ENCODE measurements around the gene ZBTB38. TPM values are rescaled to one million over a fixed set of nuclear protein-coding genes. Genes with fewer than 3 reads are reported as not detected.

ZBTB38 gene
- total RNA-seq, 1 experiment from 2014 or later: 6.7 TPM

DNA sequence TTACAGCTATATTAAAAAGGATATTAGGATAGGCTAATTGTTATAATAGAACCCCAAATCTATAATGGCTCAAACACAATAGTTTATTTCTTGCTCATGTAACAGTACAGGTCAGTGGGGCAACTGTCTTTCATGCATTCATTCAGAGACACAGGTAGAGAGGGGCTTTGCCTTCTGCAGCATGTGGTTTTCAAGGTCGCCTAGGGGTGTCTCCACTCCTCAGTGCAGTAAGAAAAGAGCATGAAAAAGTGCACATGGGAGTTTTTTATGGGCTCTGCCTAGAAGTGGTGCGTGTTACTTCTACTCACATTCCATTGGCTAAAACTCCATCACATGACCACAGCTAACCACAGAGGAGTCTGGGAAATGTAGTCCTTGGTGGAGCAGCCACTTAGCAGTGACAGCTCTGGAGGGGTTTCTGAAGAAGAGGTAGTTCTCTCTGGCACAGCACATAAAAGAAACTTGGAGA, 1.8 kb downstream of the ZBTB38 start:
- no peaks in the 10 kb centered on the region for H3K27me3 ChIP-seq (ENCODE audit: control insufficient read depth, insufficient read depth, low read length)
- H3K36me3 ChIP-seq (replicated peaks; ENCODE audit: control insufficient read depth, insufficient read depth, low read length): no peaks in the 10 kb centered on the region
- H3K4me3 ChIP-seq (ENCODE audit: insufficient read depth, low read depth, low read length): no peak overlapping the region
- peak; percentile 65 for DNase-seq

DNA sequence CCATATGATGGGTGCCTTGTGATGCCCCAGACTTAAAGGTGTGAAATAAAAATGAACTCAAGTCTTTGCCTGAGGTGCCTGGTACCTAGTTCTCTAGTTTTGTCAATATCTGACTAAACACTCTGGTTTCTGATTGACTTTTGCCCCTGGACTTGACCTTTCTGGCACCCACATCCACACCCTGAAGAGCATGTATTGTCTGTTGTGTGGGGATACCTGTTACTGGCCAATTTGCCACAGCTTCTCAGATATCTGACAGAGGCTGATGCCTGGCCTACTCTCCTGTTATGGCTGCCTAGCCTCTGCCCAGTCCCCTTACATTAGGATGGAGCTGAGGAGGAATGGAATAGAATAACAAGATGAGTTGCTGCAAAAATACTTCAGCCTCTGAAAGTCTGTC, 3.6 kb downstream of the ZBTB38 start:
- H3K36me3 ChIP-seq (replicated peaks; ENCODE audit: control insufficient read depth, insufficient read depth, low read length): no peaks in the 10 kb centered on the region
- DNase-seq: no peak
- H3K4me3 ChIP-seq (ENCODE audit: insufficient read depth, low read depth, low read length): no peak overlapping the region
- H3K27me3 ChIP-seq (ENCODE audit: control insufficient read depth, insufficient read depth, low read length): no peaks in the 10 kb centered on the region

DNA sequence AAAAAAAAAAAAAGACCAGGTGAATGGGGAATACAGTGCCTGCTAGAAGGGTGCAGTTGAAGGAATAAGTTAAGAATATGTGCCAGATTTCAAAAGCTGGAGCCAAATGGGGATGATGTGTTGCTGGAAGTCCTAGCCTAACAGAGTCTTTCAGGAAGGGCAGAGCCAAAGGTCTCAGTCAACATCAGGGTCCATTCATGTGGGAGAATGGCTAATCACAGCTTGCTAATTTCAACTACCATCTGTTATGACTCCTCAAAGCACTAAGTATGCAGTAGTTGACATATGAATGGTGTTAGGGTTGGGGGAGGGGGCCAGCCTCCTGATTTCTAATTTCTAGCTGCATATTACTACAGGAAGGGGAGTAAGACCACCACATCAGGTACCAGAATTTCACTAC, 4.4 kb downstream of the ZBTB38 start:
- H3K27me3 ChIP-seq (ENCODE audit: control insufficient read depth, insufficient read depth, low read length): no peaks in the 10 kb centered on the region
- no peaks in the 10 kb centered on the region for H3K36me3 ChIP-seq (replicated peaks; ENCODE audit: control insufficient read depth, insufficient read depth, low read length)
- no peak overlapping the region for H3K4me3 ChIP-seq (ENCODE audit: insufficient read depth, low read depth, low read length)
- no peak for DNase-seq

GRCh38 chr3:141373232-141373631, 4.9 kb downstream of the ZBTB38 start:
- no peaks in the 10 kb centered on the region for H3K36me3 ChIP-seq (replicated peaks; ENCODE audit: control insufficient read depth, insufficient read depth, low read length)
- no peak for DNase-seq
- no peaks in the 10 kb centered on the region for H3K27me3 ChIP-seq (ENCODE audit: control insufficient read depth, insufficient read depth, low read length)
- no peak overlapping the region for H3K4me3 ChIP-seq (ENCODE audit: insufficient read depth, low read depth, low read length)

DNA sequence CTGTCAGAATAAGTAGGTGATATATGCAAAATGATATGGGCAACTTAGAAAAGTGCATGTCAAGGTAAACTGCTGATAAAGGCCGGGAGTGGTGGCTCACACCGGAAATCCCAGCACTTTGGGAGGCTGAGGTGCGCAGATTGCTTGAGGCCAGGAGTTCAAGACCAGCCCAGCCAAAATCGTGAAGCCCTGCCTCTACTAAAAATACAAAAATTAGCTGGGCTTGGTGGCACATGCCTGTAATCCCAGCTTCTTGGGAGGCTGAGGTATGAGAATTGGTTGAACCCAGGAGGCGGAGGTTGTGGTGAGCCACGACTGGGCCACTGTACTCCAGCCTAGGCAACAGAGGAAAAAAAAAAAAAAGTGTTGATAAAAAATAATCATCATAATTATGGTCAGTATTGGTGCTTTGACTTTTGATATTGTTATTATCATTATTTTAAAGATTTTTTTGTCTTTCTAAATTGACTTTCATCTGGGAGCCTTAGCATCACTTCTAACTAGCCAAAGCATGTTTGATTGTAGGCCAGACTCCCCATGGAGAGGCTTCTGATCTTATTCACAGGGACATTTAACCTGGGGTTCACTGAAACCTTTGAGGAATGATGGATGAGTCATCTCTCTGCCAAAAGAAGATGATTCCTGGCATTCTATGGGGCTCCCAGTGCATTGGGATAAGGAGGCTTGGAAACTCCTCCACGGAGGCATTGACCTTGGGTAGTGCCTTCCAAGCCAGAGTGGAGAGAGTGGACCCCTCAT, 5.6 kb downstream of the ZBTB38 start:
- Histone ChIP-seq H3K36me3 (replicated peaks; ENCODE audit: control insufficient read depth, insufficient read depth, low read length) (no peaks in the 10 kb centered on the region), H3K27me3 (ENCODE audit: control insufficient read depth, insufficient read depth, low read length) (no peaks in the 10 kb centered on the region), H3K4me3 (ENCODE audit: insufficient read depth, low read depth, low read length) (no peak overlapping the region)
- no peak for DNase-seq

GRCh38 chr3:141375381-141376301, 7.3 kb downstream of the ZBTB38 start:
- no peak for DNase-seq
- Histone ChIP-seq H3K36me3 (replicated peaks; ENCODE audit: control insufficient read depth, insufficient read depth, low read length) (no peaks in the 10 kb centered on the region), H3K27me3 (ENCODE audit: control insufficient read depth, insufficient read depth, low read length) (no peaks in the 10 kb centered on the region), H3K4me3 (ENCODE audit: insufficient read depth, low read depth, low read length) (no peak overlapping the region)

GRCh38 chr3:141377377-141377776, 9.1 kb downstream of the ZBTB38 start:
- DNase-seq: no peak
- H3K36me3 ChIP-seq (replicated peaks; ENCODE audit: control insufficient read depth, insufficient read depth, low read length): no peaks in the 10 kb centered on the region
- no peak overlapping the region for H3K4me3 ChIP-seq (ENCODE audit: insufficient read depth, low read depth, low read length)
- no peaks in the 10 kb centered on the region for H3K27me3 ChIP-seq (ENCODE audit: control insufficient read depth, insufficient read depth, low read length)

GRCh38 chr3:141378556-141378955, 10.3 kb downstream of the ZBTB38 start:
- no peak for DNase-seq
- Histone ChIP-seq H3K36me3 (replicated peaks; ENCODE audit: control insufficient read depth, insufficient read depth, low read length) (no peaks in the 10 kb centered on the region), H3K4me3 (ENCODE audit: insufficient read depth, low read depth, low read length) (no peak overlapping the region), H3K27me3 (ENCODE audit: control insufficient read depth, insufficient read depth, low read length) (no peaks in the 10 kb centered on the region)

- Histone ChIP-seq H3K4me3 (ENCODE audit: insufficient read depth, low read depth, low read length) (no peak overlapping the region), H3K36me3 (replicated peaks; ENCODE audit: control insufficient read depth, insufficient read depth, low read length) (no peaks in the 10 kb centered on the region), H3K27me3 (ENCODE audit: control insufficient read depth, insufficient read depth, low read length) (no peaks in the 10 kb centered on the region)
- DNase-seq: no peak
Measured at GRCh38 chr3:141379250-141379966, 11.1 kb downstream of the ZBTB38 start.

GRCh38 chr3:141380279-141380678, 12.0 kb downstream of the ZBTB38 start:
- H3K36me3 ChIP-seq (replicated peaks; ENCODE audit: control insufficient read depth, insufficient read depth, low read length): no peaks in the 10 kb centered on the region
- H3K4me3 ChIP-seq (ENCODE audit: insufficient read depth, low read depth, low read length): no peak overlapping the region
- no peaks in the 10 kb centered on the region for H3K27me3 ChIP-seq (ENCODE audit: control insufficient read depth, insufficient read depth, low read length)
- DNase-seq: no peak

GRCh38 chr3:141380987-141381386, 12.7 kb downstream of the ZBTB38 start:
- Histone ChIP-seq H3K27me3 (ENCODE audit: control insufficient read depth, insufficient read depth, low read length) (no peaks in the 10 kb centered on the region), H3K4me3 (ENCODE audit: insufficient read depth, low read depth, low read length) (no peak overlapping the region), H3K36me3 (replicated peaks; ENCODE audit: control insufficient read depth, insufficient read depth, low read length) (no peaks in the 10 kb centered on the region)
- no peak for DNase-seq

DNA sequence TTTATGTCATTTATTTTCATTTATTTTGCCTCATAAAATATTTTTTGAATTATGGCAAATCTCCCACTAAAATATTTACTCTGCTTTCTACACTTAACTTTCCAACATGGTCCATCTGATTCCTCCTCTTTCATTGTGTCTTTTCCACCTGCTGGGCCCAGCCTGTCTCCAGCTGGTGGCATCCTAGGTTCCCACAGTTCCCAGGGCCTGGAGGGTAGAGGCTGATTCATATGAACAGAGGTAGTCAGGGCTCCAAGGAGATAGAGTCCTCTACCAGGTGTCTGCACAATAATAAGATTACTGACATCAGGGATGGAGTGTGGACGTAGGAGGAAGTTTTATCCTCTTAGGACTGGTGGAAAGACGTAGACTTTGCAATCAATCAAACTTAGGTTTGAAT, 14.3 kb downstream of the ZBTB38 start:
- Histone ChIP-seq H3K27me3 (ENCODE audit: control insufficient read depth, insufficient read depth, low read length) (no peaks in the 10 kb centered on the region), H3K36me3 (replicated peaks; ENCODE audit: control insufficient read depth, insufficient read depth, low read length) (no peaks in the 10 kb centered on the region), H3K4me3 (ENCODE audit: insufficient read depth, low read depth, low read length) (no peak overlapping the region)
- DNase-seq: no peak

GRCh38 chr3:141383555-141384129, 15.3 kb downstream of the ZBTB38 start:
- DNase-seq: no peak

DNA sequence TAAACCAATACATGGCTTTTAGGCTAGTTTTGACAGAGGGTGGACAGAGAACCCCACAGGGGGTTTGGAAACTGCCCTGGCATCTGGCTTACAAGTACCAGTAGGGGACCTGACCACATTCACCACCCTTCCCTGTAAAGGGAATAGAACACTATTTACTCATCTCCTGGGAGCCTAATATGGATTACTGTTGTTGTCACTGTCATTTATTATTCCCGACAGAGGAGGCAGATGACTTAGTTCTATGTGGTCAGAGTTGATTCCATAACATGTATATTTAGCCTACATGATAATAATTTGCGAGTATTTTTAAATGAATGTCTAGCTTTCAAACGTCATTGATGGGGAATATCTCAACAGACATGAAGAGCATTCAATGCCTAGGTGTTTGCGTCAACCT, 15.9 kb downstream of the ZBTB38 start:
- no peaks in the 10 kb centered on the region for H3K27me3 ChIP-seq (ENCODE audit: control insufficient read depth, insufficient read depth, low read length)
- no peak for DNase-seq
- H3K36me3 ChIP-seq (replicated peaks; ENCODE audit: control insufficient read depth, insufficient read depth, low read length): no peaks in the 10 kb centered on the region

More at GRCh38 chr3:141383555-141384129, 15.3 kb downstream of the ZBTB38 start:
- Histone ChIP-seq H3K27me3 (ENCODE audit: control insufficient read depth, insufficient read depth, low read length) (no peaks in the 10 kb centered on the region), H3K36me3 (replicated peaks; ENCODE audit: control insufficient read depth, insufficient read depth, low read length) (no peaks in the 10 kb centered on the region), H3K4me3 (ENCODE audit: insufficient read depth, low read depth, low read length) (no peak overlapping the region)

More for the DNA sequence above, 15.9 kb downstream of the ZBTB38 start:
- no peak overlapping the region for H3K4me3 ChIP-seq (ENCODE audit: insufficient read depth, low read depth, low read length)
